Thoracic aorta (tissue), 2 donors: Measurements from ENCODE around the gene TMPRSS3. TPM values are rescaled to one million over a fixed set of nuclear protein-coding genes. Genes with fewer than 3 reads are reported as not detected.

ENCODE experiments used
- ATAC-seq: fragments of 150-250 bp; one replicate; pipeline ENCODE4 v1.8.0; 2017; ENCODE audit warnings: low read depth; ENCODE audit not compliant: insufficient number of reproducible peaks, low FRiP score
- DNase-seq: peaks from one replicate; pipeline ENCODE4 v3.0.0-alpha.2; 2020; ENCODE audit warnings: low spot score
- H3K27ac ChIP-seq, 2 donors: fragments of 200-600 bp; sonication (generic); 1 replicate in 1 of 2; 2 replicates in 1 of 2; pipeline ENCODE4 v1.5.1; 2016; ENCODE audit warnings: mild to moderate bottlenecking in 2 of 2, moderate library complexity in 2 of 2
- H3K27me3 ChIP-seq: fragments of 200-600 bp; sonication (generic); replicated peaks from 2 replicates; pipeline ENCODE4 v1.6.0; 2016; ENCODE audit warnings: mild to moderate bottlenecking; ENCODE audit not compliant: insufficient read depth
- H3K36me3 ChIP-seq: fragments of 200-600 bp; sonication (generic); one replicate; pipeline ENCODE4 v1.5.1; 2016
- H3K4me1 ChIP-seq, 2 donors: fragments of 200-600 bp; sonication (generic); 1 replicate in 1 of 2; 2 replicates in 1 of 2; pipeline versions ENCODE4 v1.5.1 to v1.6.0; 2016; ENCODE audit warnings: low read depth in 2 of 2, mild to moderate bottlenecking in 1 of 2; ENCODE audit not compliant: control insufficient read depth in 1 of 2
- H3K4me3 ChIP-seq: fragments of 200-600 bp; sonication (generic); 2 replicates; pipeline ENCODE4 v1.5.1; 2016; ENCODE audit warnings: mild to moderate bottlenecking
- H3K9me3 ChIP-seq: fragments of 200-600 bp; sonication (generic); 2 replicates; pipeline ENCODE4 v1.5.1; 2016
- total RNA-seq, 2 donors: library from RNA; depleted of rRNA; stranded (reverse); fragments of >200 nt; gene quantifications; one replicate each; pipeline versions ENCODE4 v1.1.0 to v1.2.3, GENCODE V29; 2016
- TF ChIP-seq, protein P1 (sequence below): fragments of 200-600 bp; sonication (generic); IDR thresholded peaks from one replicate; pipeline ENCODE4 v1.5.1; 2019; ENCODE audit warnings: antibody characterized with exemption

Gene TMPRSS3
- total RNA-seq, 2 donors from 2014 or later, result not detected

DNA sequence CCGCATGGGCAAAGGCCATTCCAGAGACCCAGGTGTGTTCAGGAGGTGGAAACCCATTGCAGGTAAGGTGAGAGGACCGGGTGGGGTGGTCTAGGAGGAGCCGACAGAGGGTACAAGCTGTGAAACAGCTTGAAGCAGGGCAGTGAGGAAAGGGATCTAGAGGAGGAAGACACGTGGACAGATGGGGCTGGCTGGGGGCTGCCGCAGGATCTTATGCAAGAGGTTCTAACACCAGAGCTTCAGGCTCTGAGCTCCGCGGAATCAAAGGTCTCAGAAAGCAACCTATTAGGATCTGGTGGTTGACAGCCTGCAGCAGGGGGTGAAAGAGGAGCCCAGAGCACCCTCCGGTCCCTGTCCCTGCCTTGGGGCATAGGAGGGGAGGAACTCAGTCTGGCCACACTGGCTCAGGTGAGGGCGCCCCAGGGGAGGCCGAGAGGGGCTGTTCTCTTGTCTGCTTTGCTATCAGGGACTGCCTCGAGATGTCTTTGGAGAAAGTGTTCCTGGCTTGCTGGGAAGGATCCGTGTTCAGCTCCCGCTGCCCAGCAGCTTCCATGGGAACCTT, 31.5 kb downstream of the TMPRSS3 start:
- Histone ChIP-seq H3K36me3 (no peaks in the 10 kb centered on the region), H3K27ac (no peak overlapping the region), H3K9me3 (no peaks in the 10 kb centered on the region), H3K4me3 (no peak overlapping the region), H3K27me3 (no peaks in the 10 kb centered on the region), H3K4me1 (no peaks in the 10 kb centered on the region)
- ATAC-seq (no peak), DNase-seq (no peak)
- TF ChIP-seq, protein P1, sequence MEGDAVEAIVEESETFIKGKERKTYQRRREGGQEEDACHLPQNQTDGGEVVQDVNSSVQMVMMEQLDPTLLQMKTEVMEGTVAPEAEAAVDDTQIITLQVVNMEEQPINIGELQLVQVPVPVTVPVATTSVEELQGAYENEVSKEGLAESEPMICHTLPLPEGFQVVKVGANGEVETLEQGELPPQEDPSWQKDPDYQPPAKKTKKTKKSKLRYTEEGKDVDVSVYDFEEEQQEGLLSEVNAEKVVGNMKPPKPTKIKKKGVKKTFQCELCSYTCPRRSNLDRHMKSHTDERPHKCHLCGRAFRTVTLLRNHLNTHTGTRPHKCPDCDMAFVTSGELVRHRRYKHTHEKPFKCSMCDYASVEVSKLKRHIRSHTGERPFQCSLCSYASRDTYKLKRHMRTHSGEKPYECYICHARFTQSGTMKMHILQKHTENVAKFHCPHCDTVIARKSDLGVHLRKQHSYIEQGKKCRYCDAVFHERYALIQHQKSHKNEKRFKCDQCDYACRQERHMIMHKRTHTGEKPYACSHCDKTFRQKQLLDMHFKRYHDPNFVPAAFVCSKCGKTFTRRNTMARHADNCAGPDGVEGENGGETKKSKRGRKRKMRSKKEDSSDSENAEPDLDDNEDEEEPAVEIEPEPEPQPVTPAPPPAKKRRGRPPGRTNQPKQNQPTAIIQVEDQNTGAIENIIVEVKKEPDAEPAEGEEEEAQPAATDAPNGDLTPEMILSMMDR, result no peak

- Histone ChIP-seq H3K4me3 (no peak overlapping the region), H3K9me3 (no peaks in the 10 kb centered on the region), H3K27me3 (no peaks in the 10 kb centered on the region), H3K36me3 (no peaks in the 10 kb centered on the region), H3K4me1 (no peaks in the 10 kb centered on the region), H3K27ac (no peak overlapping the region)
- ATAC-seq (no peak), DNase-seq (no peak)
- TF ChIP-seq, protein P1, result no peak
These were observed 32.5 kb downstream of the TMPRSS3 start for GRCh38 chr21:42363312-42363711.

DNA sequence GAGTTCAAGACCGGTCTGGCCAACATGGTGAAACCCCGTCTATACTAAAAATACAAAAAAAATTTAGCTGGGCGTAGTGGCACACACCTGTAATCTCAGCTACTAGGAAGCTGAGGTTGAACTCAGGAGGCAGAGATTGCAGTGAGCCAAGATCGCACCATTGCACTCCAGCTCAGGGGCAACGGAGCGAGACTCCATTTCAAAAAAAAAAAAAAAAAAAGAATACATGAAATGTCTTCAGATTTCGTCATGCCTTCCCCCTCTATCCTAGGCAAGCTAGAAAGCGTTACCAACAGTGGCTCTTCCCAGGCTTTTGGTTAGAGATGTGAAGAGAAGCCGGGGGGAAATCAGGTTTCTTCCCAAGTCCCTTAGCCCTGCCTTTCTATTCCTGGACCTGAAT, 33.2 kb downstream of the TMPRSS3 start:
- Histone ChIP-seq H3K9me3 (no peaks in the 10 kb centered on the region), H3K27me3 (no peaks in the 10 kb centered on the region), H3K36me3 (no peaks in the 10 kb centered on the region), H3K27ac (no peak overlapping the region), H3K4me1 (no peaks in the 10 kb centered on the region), H3K4me3 (no peak overlapping the region)
- ATAC-seq (no peak), DNase-seq (no peak)
- TF ChIP-seq, protein P1, result no peak

DNA sequence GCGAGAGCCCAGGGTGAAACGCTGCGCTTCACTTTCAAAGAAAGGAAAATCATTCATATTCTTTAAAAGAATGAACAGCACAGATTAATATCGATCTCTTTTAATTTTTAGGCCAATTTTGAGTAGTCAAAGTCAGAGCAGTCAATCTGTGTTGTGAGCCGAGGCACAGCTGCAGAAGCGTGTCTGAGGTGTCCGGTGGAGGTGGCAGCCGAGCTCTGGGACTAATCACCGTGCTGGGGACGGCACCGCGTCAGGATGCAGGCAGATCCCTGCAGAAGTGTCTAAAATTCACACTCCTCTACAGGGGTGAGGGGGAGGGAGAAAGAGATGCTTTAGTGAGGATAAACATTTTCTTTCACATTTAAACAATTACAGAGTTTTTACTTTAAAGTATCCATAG, 33.7 kb downstream of the TMPRSS3 start:
- H3K27me3 ChIP-seq, result no peaks in the 10 kb centered on the region
- no peak for DNase-seq

GRCh38 chr21:42361286-42361685, 34.6 kb downstream of the TMPRSS3 start:
- no peak overlapping the region for H3K27ac ChIP-seq
- no peaks in the 10 kb centered on the region for H3K9me3 ChIP-seq
- H3K36me3 ChIP-seq, result no peaks in the 10 kb centered on the region
- H3K4me3 ChIP-seq, result no peak overlapping the region
- DNase-seq, result no peak
- TF ChIP-seq, protein P1, result no peak
- no peak for ATAC-seq
- H3K4me1 ChIP-seq, result no peaks in the 10 kb centered on the region
- H3K27me3 ChIP-seq, result no peaks in the 10 kb centered on the region

More for the DNA sequence above, 33.7 kb downstream of the TMPRSS3 start:
- no peaks in the 10 kb centered on the region for H3K4me1 ChIP-seq
- TF ChIP-seq, protein P1, result no peak
- H3K27ac ChIP-seq, result no peak overlapping the region
- H3K9me3 ChIP-seq, result no peaks in the 10 kb centered on the region
- no peak overlapping the region for H3K4me3 ChIP-seq
- no peaks in the 10 kb centered on the region for H3K36me3 ChIP-seq
- ATAC-seq, result no peak
